ENCODE measurements around the gene IRF2BP2. TPM values are rescaled to one million over a fixed set of nuclear protein-coding genes. Genes with fewer than 3 reads are reported as not detected.
A peak's percentile ranks its signal among the peaks of the same experiment; 100 is the strongest.

Gene IRF2BP2
- polyA plus RNA-seq, 2 of the 4 experiments (the other 2 are of a cell fraction), result 38.2 to 53.5 TPM

DNA sequence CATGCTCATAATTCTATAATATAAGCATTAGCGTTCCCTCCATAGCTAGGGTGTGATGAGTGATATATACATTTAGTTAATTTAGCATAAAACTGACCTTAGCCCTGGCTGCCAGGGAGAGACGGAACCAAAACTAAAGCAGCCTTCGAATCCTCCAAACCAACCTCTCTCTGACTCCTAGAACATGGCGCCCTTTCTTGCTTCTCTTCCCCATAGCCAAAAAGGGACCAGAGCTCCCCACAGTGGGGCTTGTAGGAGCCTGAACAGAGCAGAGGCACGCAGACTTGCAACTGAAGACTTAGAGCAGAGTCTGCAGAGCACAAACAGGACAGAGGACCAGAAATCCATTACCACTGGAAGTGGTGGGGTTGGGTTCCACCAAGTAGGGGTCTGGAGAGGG lies 17.7 kb downstream of the IRF2BP2 start:
- CTCF ChIA-PET, result interaction anchor here (0.8 to 1.7 kb wide), 4 partner anchors 92 to 492 kb away, joined by 3 to 6 read pairs (median 4); no protein-coding TSS in a partner anchor

DNA sequence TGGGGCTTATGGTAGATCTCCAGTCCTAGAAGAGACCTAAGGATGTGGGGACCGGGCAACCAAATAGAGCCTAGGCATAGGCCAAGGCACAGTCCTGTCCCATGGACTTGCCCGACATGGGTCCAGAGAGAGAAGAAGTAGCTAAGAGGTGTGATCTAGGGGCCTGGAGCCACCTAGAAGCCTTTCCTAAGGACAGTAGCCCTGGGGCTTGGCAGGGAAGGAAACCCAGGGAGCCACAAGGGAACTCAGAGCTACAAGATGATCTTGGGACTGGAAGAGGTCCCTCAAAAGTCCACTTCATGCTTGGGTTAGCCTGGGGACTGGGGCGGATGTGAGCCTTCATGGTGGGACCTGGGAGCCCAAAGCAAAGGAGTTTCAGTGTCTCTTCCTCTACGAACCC lies 18.8 kb downstream of the IRF2BP2 start:
- H3K9me3 ChIP-seq, result no peaks in the 10 kb centered on the region
- H3K27ac ChIP-seq, result no peak overlapping the region
- H3K4me1 ChIP-seq, result peaks cover 9% of the 10 kb centered on the region
- FAIRE-seq (no peak), ATAC-seq (no peak), DNase-seq (ENCODE audit: low read depth in 1 of 2, low spot score in 1 of 2) (no peak)
- WGBS (ENCODE audit: missing lambda C conversion rate), result 94% methylated on average over 4 of the region's 4 CpGs
- ChIA-PET CTCF (interaction anchor here (0.7 to 1.7 kb wide), 7 partner anchors 10 to 502 kb away, joined by 3 to 5 read pairs (median 4); no protein-coding TSS in a partner anchor), POLR2A (no interaction called here)
- TF ChIP-seq EHF (CRISPR knock-in tag; IDR thresholded peaks at IDR 0.05) (no peak), GATA3 (IDR thresholded peaks at IDR 0.05; ENCODE audit: borderline replicate concordance) (no peak), NFE2L2 (conservative IDR thresholded peaks at IDR 0.05; ENCODE audit: low read length) (no peak), RFX5 (IDR thresholded peaks at IDR 0.05) (no peak), ESRRA (IDR thresholded peaks at IDR 0.05; ENCODE audit: borderline replicate concordance, low read length) (no peak), JUNB (IDR thresholded peaks at IDR 0.05) (no peak), CHD4 (IDR thresholded peaks at IDR 0.05; ENCODE audit: borderline replicate concordance) (no peak), ZSCAN20 (CRISPR knock-in tag; IDR thresholded peaks at IDR 0.05) (no peak), POLR2A (IDR thresholded peaks at IDR 0.05; ENCODE audit: low read length) (no peak), CBX2 (IDR thresholded peaks at IDR 0.05; ENCODE audit: borderline replicate concordance, low read depth) (no peak), RARB (CRISPR knock-in tag; IDR thresholded peaks at IDR 0.05) (no peak)
- TF ChIP-seq, protein P1, sequence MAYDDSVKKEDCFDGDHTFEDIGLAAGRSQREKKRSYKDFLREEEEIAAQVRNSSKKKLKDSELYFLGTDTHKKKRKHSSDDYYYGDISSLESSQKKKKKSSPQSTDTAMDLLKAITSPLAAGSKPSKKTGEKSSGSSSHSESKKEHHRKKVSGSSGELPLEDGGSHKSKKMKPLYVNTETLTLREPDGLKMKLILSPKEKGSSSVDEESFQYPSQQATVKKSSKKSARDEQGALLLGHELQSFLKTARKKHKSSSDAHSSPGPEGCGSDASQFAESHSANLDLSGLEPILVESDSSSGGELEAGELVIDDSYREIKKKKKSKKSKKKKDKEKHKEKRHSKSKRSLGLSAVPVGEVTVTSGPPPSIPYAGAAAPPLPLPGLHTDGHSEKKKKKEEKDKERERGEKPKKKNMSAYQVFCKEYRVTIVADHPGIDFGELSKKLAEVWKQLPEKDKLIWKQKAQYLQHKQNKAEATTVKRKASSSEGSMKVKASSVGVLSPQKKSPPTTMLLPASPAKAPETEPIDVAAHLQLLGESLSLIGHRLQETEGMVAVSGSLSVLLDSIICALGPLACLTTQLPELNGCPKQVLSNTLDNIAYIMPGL (CRISPR knock-in tag; IDR thresholded peaks at IDR 0.05; ENCODE audit: borderline replicate concordance), result no peak
- TF ChIP-seq, protein P2, sequence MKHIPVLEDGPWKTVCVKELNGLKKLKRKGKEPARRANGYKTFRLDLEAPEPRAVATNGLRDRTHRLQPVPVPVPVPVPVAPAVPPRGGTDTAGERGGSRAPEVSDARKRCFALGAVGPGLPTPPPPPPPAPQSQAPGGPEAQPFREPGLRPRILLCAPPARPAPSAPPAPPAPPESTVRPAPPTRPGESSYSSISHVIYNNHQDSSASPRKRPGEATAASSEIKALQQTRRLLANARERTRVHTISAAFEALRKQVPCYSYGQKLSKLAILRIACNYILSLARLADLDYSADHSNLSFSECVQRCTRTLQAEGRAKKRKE (CRISPR knock-in tag; IDR thresholded peaks at IDR 0.05; ENCODE audit: low read depth), result no peak
- H3K4me3 ChIP-seq, result no peak overlapping the region
- H3K4me2 ChIP-seq, result no peak overlapping the region

More for the DNA sequence above, 17.7 kb downstream of the IRF2BP2 start:
- peaks cover 4% of the 10 kb centered on the region for H3K4me1 ChIP-seq
- 89% methylated on average over 5 of the region's 5 CpGs for WGBS (ENCODE audit: missing lambda C conversion rate)
- H3K4me2 ChIP-seq, result no peak overlapping the region
- H3K4me3 ChIP-seq, result no peak overlapping the region
- POLR2A ChIA-PET, result interaction anchor here (0.9 kb wide), 1 partner anchor 20 kb away, joined by 15 read pairs; no protein-coding TSS in a partner anchor
- H3K9me3 ChIP-seq, result no peaks in the 10 kb centered on the region
- DNase-seq (ENCODE audit: low read depth in 1 of 2, low spot score in 1 of 2) (no peak), FAIRE-seq (no peak), ATAC-seq (no peak)
- no peak overlapping the region for H3K27ac ChIP-seq
- TF ChIP-seq ESRRA (IDR thresholded peaks at IDR 0.05; ENCODE audit: borderline replicate concordance, low read length) (no peak), RAD21 (conservative IDR thresholded peaks at IDR 0.05 in 1 of 2, IDR thresholded peaks at IDR 0.05 in 1 of 2) (peak in 1 of 2 experiments; percentile 27; a peak in 1 of 5 replicates)

DNA sequence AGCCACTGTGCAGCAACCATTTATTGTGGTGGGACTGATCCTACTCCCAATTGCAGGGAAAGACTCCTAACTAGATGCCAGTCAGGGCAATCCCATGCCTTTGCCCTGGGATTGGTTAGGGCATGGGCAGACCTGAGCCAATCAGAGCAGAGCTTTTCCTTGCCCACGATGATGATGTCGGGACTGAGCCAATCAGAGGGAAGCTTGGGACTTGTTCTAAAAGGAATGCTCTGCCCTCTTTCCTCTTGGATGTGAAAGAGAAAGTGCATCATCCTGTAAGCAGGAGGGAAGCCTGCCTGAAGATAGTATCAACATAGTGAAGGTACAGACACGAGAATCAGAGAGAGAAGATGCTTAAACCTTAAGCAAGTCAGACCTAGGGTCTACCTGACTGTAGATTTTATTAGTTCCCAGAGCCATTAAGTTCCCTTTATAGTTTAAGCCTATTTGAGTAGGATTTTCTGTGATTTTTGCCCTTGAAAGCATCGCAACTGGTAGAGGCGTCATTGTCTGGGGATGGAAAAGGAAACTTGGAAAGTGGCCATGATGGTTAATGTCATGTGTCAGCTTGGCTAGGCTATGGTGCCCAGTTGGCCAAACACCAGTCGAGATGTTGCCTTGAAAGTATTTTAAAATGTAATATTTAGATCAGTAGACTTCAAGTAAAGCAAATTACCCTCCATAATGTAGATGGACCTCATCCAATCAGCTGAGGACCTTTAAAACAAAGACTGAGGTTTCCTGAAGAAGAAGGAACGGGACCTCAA lies 19.9 kb downstream of the IRF2BP2 start:
- Histone ChIP-seq H3K27ac (peak overlapping the region in 1 of 2 experiments; percentile 33; a peak in 1 of 6 replicates), H3K4me1 (peaks cover 12% of the 10 kb centered on the region), H3K4me3 (no peak overlapping the region), H3K9me3 (no peaks in the 10 kb centered on the region), H3K4me2 (no peak overlapping the region)
- TF ChIP-seq NR3C1 (IDR thresholded peaks at IDR 0.05), result no peak
- no peak for TF ChIP-seq MAZ (IDR thresholded peaks at IDR 0.05; ENCODE audit: borderline replicate concordance, low read depth, low read length)
- no peak for TF ChIP-seq CEBPB (IDR thresholded peaks at IDR 0.05)
- TF ChIP-seq, protein P3, sequence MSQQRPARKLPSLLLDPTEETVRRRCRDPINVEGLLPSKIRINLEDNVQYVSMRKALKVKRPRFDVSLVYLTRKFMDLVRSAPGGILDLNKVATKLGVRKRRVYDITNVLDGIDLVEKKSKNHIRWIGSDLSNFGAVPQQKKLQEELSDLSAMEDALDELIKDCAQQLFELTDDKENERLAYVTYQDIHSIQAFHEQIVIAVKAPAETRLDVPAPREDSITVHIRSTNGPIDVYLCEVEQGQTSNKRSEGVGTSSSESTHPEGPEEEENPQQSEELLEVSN (IDR thresholded peaks at IDR 0.05; ENCODE audit: borderline replicate concordance, low read depth), result no peak
- DNase-seq (ENCODE audit: low read depth in 1 of 2, low spot score in 1 of 2), result no peak
- no peak for FAIRE-seq
- ATAC-seq, result no peak
- CTCF ChIA-PET, result interaction anchor here (0.6 to 1.7 kb wide), 5 partner anchors 9 to 503 kb away, joined by 3 to 5 read pairs (median 3); no protein-coding TSS in a partner anchor
- 65% methylated on average over 7 of the region's 7 CpGs for WGBS (ENCODE audit: missing lambda C conversion rate)
- POLR2A ChIA-PET, result no interaction called here

Data from A549 (cell line).